Renal cortex interstitium (tissue), 11 donors: ENCODE results near the gene MPND. TPM values are rescaled to one million over a fixed set of nuclear protein-coding genes. Genes with fewer than 3 reads are reported as not detected.
"Not testable (repeated sequence)": the region's sequence is repeated elsewhere in the genome, so short reads cannot be mapped to it uniquely, and the experiment has no call there.

ENCODE experiments used
- DNase-seq, 11 donors: peaks; one replicate each; pipeline ENCODE4 v3.0.0-alpha.2; 2013; ENCODE audit warnings: low read depth in 9 of 11, low spot score in 4 of 11; ENCODE audit errors: extremely low read depth in 1 of 11
- polyA plus RNA-seq, 3 donors: library from polyadenylated mRNA; unstranded; fragments of 120-200 nt; gene quantifications; one replicate each; pipeline ENCODE4 v1.2.1, GENCODE V29; 2013; ENCODE audit not compliant: insufficient read length in 3 of 3

The MPND gene
- polyA plus RNA-seq, 3 donors = 21.3 to 31.4 (median 26.0) TPM

GRCh38 chr19:4337906-4338440, 5.4 kb upstream of the MPND start:
- DNase-seq = no peak

DNA sequence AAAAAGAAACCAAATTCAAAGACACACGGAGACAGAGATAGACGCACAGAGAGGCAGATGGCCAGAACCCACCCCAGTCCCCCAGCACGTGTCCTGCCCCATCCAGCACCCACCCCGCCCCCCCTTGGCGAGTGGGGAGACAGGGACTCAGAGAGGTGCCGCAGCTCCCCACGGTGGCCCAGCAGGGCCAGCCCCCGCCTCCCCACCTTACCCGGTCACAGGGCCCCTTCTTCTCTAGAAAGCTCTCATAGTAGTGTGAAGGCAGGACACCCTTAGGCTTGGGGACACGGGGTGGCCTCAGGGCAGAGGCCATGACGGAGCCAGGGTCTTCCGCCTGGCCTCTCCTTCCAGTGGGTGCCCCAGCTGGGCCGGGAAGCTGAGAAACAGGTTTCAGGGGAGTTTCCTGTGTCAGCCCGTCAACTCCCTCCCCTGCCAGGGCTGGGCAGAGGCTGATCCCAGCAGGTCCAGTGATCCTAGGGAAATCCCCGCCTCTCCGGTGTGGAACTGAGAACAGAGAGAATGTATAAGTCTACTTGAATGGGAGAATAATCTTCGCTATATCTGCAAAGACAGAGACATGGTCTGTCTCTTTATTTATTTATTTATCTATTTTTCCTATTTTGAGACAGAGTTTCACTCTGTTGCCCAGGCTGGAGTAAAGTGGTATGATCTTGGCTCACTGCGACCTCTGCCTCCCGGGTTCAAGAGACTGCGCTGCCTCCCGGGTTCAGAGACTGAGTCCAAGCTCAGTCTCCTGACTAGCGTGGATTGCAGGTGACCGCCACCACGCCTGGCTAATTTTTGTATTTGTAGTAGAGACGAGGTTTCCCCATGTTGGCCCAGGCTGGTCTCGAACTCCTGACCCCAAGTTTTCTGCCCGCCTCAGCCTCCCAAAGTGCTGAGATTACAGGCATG, 4.7 kb upstream of the MPND start, which contains the start of gene STAP2:
Gene STAP2, minus strand, starts transcription at position 387 of the 915 bp plus-strand sequence. Its CDS starts 74 bp downstream, at position 313.
- no peak for DNase-seq

GRCh38 chr19:4342314-4342614, 1.1 kb upstream of the MPND start:
- peak in 1 of 11 donors; percentile 64 for DNase-seq

GRCh38 chr19:4342615-4343369, 570 bp upstream of the MPND start:
- DNase-seq = peak; percentile 99 to 100 (median 100)

- DNase-seq = no peak
Observed at GRCh38 chr19:4345342-4346019, 2.1 kb downstream of the MPND start.

GRCh38 chr19:4346020-4346383, 2.6 kb downstream of the MPND start:
- no peak for DNase-seq

DNA sequence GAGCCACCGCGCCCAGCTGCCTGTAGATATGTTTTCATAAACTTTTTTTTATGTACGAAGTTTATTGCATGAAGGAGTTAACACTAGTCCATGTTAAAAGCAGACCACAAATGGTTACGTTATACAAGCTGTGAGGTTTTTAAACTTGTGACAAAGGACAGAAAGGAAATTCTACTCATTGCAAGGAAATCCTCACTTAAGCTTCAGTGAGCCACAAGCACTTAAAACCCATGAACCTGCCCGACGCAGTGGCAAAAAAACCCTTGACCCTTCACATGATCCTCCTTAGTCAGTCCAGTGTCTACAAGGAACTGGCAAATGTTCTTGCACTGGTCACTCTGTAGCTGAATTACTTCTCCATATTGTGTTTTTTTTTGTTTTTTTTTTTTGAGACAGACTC, 4.2 kb downstream of the MPND start:
- no peak for DNase-seq

DNA sequence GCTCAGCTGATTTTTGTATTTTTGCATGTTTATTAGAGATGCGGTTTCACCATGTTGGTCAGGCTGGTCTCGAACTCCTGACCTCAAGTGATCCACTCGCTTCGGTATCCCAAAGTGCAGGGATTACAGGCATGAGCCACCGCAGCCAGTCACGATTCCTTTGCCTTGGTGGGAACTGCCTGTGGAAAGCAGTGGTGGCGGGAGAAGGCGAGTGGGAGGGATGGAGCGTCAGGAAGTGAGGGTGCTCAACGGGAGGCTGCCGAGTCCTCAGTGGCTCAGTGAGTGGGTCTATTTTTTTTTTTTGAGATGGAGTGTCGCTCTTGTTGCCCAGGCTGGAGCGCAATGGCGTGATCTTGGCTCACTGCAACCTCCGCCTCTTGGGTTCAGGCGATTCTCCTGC, 5.9 kb downstream of the MPND start:
- not testable (repeated sequence) for DNase-seq

DNA sequence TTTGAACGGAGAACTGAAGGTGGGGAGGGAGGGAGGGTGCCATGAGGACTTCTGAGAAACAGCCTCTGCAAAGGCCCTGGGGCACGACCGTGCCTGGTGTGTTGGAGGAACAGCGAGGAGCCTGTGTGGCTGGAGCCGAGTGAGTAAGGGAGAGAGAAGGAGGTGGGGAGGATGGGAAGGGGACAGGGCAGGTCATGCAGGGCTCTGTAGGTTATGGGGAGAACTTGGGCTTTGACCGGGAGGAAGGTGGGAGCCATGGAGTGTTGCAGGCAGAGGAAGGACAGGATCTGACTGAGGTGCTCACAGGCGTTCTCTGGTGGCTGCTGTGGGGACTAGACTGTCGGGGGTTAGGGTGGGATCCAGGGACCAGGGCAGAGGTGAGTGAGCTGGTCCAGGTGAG, 6.7 kb downstream of the MPND start:
- no peak for DNase-seq

DNA sequence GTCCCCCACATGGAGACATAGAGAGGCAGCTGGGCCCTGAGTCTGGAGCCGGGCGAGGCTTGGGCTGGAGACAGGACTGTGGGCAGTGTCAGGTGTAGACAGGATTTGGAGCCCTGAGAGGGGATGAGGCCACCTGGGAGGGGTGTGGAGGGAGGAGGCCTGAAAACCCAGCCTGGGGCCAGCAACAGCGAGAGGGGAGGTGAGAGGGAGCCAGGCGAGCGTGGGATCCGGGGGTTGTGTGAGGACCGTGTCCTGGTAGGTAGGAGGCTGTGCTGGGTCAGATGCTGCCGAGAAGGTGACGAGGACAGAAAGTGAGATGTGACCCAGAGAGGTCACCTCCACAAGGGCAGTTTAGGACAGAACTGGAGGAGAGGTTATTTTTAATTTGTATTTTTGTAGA, 7.4 kb downstream of the MPND start:
- no peak for DNase-seq

DNA sequence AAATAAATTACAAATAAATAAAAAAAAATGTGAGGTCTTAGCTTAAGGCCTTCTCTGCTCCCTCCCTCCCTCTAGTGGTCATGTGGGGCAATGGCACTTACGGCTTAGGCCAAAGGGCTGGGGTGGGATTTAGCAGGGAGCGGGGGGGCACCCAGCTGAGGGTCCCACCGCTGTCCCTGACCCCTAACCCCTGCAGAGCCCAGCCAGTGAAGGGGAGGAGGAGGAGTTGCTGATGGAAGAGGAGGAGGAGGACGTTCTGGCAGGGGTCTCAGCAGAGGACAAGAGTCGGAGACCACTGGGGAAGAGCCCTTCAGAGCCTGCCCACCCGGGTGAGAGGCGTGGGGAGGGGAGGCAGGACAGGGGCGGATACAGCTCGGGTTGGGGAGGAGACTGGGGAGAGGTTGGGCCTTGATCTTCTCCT, 9.3 kb downstream of the MPND start:
- no peak for DNase-seq

DNA sequence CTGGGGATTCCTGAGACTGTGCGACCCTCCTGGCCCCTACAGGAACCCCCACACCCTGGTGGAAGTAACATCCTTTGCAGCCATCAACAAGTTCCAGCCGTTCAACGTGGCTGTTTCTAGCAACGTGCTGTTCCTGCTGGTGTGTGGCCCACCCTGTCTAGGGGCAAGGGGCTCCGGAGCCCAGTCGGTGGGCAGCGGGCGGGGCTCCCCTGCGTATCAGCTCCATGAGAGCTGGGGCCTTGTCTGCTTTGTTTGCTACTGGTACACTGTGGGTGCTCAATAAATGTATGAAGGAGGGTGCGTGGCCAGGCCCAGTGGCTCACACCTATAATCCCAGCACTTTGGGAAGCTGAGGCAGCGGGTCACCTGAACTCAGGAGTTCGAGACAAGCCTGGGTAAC, 10.9 kb downstream of the MPND start:
- no peak for DNase-seq

GRCh38 chr19:4354897-4355296, 11.5 kb downstream of the MPND start:
- DNase-seq = no peak

- DNase-seq = no peak
Observed at GRCh38 chr19:4357095-4357797, 13.9 kb downstream of the MPND start.

DNA sequence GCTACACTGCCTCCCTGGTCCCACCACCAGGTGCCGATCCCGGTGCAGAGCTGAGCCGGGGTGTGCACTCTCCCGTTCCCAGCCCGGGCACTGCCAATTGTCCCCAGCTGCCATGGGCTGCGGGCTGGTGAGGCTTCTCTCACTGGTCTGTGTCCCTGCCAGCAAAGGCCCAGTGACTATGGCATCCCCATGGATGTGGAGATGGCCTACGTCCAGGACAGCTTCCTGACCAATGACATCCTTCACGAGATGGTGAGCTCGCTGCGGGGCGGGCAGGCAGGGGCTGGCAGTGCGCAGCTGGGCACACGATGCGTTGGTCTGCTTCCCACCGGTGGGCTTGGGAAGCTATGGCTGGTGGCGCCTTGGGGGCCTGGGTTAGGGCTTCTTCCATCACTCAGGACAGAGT, 14.6 kb downstream of the MPND start:
- no peak for DNase-seq

GRCh38 chr19:4358709-4359626, 15.6 kb downstream of the MPND start:
- no peak for DNase-seq

DNA sequence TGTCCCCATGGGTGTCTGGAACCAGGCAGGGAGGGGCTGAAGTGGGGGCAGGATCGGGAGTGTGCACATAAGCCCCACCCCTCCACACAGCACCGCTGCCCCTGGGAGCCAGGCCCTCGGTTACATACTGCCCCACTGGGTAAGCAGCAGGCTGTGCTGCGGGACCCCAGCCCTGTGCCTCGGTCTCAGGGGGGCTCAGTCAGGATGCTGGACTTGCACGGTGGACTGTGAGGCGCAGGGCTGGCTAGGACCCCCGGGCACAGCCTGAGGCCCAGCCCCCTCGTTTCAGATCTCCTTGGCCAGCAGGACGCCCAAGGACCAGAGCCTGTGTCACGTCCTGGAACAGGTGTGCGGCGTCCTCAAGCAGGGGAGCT, 16.3 kb downstream of the MPND start:
- no peak for DNase-seq

DNA sequence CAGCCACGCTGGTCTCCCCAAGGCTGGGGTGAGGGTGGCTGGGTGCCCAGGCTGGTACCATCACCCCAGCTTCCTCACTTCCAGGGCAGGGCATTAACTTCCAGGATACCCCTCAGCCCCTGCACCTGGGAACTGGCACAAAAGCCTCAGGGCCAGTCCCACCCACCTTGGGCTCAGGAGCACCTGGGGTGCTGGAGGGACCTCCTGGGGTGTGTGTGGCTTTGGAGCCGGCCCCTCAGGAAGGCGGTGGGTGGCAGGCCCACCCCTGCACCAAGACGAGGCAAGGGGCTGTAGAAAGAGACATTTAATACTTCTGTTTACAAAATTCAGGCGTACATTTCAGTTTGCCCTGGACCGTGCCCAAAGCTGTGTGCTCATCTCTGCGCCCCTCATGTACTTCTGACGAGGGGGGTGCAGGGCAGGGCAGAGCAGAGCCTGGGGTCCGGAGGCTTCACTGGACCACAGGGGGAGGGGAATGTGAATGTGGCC, 16.8 kb downstream of the MPND start:
- no peak for DNase-seq
